HG02870 (cell line): ENCODE data around the gene PILRA.
"Not testable (repeated sequence)": the region's sequence is repeated elsewhere in the genome, so short reads cannot be mapped to it uniquely, and the experiment has no call there.

ENCODE experiments used
- ATAC-seq: cut with Tn5 transposase; IDR thresholded peaks from one replicate; pipeline ENCODE4 v1.9.1; 2021; ENCODE audit warnings: mild to moderate bottlenecking, moderate library complexity; ENCODE audit not compliant: unreplicated experiment

Gene PILRA

GRCh38 chr7:100376066-100376465 lies 2.8 kb downstream of the PILRA start:
- no peak for ATAC-seq

DNA sequence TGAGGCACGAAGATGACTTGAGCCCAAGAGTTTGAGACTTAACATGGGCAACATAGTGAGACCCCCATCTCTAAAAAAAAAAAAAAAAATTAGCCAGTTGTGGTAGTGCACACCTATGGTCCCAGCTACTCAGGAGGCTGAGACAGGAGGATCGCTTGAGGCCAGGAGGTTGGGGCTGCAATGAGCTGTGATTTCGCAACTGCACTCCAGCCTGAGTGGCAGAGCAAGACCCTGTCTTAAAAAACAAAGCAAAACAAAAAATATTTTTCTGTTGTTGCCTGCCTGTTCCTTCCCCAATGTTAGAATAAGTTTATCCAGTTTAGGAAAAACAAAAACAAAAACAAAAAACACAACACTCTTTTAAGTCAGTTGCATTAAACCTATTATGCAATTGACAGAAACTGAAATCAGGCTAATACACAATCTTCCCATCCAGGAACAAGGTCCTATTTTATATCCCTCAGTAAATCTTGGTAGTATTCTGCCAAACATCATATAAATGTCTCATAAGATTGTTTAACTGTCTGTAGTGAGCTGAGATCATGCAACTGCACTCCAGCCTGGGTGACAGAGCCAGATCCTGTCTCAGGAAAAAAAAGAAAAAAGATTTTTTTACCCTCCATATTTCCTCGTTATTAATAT lies 4.9 kb downstream of the PILRA start:
- ATAC-seq: no peak

DNA sequence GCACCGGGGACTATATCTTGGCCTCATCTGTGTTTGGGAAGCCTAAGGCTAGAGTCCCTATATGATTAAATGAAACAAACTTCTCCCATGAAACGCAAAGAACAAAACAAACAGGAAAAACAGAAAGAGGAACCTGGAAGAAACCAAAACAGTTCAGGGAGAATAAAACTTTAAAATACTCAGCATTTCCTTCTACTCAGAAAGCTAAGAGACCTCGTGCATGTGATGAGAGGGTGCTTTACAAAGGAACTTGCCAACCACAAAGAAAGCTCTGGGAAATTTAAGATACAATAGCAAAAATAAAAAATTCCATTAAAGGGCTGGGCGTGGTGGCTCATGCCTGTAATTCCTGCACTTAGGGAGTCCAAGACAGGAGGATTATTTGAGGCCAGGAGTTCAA lies 6.9 kb downstream of the PILRA start:
- no peak for ATAC-seq

DNA sequence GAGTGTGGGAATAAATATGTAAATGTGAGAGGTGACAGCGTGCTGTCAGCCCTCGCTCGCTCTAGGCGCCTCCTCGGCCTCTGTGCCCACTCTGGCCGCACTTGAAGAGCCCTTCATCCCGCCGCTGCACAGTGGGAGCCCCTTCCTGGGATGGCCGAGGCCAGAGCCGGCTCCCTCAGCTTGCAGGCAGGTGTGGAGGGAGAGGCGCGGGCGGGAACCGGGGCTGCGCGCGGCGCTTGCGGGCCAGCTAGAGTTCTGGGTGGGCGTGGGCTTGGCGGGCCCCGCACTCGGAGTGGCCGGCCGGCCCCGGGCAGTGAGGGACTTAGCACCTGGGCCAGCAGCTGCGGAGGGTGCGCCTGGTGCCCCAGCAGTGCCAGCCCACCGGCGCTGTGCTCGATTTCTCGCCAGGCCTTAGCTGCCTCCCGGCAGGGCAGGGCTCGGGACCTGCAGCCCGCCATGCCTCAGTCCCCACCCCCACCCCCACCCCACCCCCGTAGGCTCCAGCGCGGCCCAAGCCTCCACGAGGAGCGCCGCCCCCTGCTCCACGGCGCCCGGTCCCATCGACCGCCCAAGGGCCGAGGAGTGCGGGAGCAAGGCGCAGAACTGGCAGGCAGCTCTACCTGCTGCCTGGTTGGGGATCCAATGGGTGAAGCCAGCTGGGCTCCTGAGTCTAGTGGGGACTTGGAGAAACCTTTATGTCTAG lies 8.4 kb downstream of the PILRA start:
- ATAC-seq: not testable (repeated sequence)

DNA sequence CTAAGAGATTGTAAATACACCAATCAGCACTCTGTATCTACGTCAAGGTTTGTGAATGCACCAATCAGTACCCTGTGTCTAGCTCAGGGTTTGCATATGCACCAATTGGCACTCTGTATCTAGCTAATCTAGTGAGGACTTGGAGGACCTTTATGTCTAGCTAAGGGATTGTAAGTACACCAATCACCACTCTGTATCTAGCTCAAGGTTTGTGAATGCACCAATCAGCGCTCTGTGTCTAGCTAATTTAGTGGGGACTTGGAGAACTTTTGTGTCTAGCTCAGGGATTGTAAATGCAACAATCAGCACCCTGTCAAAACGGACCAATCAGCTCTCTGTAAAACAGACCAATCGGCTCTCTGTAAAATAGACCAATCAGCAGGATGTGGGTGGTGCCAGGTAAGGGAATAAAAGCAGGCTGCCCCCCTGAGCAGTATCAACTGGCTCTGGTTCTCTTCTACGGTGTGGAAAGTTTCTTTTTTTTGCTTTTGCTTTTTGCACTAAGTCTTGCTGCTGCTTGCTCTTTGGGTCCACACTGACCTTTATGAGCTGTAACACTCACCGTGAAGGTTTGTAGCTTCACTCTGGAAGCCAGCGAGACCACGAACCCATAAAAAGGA lies 9.1 kb downstream of the PILRA start:
- not testable (repeated sequence) for ATAC-seq

DNA sequence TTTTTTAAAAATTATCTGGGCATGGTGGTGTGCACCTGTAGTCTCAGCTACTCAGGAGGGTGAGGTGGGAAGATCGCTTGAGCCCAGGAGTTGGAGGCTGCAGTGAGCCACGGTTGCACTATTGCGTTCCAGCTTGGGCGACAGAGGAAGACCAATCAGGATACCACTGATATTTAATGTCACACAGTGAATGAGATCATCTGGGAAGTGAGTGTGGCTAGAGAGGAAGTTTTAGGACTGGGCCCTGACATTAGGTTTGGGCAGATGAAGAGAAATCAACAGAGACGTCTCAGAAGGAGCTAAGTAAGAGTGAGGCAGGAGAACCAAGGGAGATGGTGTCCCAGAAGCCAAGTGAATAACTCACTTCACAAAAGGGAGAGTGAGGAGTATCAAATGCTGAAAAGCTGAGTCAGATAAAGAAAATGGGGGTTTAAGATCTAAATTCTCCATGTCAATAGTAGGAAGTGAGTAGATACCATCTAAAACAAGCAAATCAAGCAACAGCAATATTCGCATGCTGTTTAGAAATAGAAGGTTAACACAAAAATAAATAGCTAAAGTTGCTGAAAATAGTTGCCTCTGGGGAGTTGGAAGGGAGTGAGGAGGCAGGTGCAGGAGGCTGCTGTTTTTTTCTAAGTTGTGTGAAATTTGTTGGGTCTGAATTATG lies 11.5 kb downstream of the PILRA start:
- ATAC-seq: no peak

DNA sequence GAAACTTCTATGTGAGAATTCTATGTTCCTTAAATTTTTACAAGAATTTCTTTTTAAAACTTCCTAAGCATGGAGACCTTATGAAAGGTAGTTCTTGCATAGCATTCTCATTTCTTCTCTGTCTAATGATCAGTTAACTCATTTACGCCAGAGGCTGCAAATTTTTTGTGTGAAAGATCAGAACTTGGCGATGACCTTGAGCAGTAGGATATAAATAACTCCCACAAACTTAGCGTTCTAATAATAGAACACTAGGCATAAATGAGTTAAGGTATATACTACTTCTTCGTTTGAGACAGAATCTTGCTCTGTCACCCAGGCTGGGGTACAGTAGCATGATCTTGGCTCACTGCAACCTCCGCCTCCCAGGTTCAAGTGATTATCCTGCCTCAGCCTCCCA lies 13.7 kb downstream of the PILRA start:
- ATAC-seq: no peak

- ATAC-seq: no peak
Observed at GRCh38 chr7:100387695-100388094, 14.4 kb downstream of the PILRA start.

- ATAC-seq: no peak
Observed at GRCh38 chr7:100389437-100390088, 16.3 kb downstream of the PILRA start.

DNA sequence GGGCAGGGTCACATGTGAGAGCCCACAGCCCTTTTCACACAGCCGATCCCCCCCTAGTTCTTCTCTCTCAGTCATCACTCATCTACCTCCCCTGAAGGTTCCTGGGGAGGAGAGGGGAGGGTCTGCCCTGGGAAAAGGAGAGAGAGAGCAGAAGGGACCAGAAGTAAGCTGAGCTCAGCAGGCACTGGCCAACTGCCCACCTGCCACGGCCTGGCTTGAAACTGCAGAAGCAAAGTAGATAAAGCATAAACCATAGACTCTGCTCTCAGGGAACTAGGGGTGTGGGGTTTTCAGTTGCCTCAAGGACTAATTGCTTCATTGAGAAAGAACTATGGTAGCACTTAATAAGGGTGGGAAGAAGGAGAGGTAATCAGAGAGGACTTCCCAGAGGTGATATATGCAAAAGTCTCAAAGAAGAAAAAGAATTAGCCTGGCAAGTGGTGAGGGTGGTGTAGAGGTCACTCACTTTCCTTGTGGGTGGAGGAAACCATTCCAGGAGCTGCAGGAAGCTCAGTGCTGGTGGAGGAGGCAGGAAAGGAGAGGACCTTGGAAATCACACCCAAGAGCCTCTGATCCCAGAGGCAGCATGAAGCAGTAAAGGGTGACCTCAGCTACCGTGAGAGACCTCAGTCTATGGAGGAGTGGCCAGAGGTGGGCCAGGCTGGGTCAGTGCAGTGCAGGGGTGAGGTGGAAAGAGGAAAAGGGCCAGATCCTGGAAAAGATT lies 17.2 kb downstream of the PILRA start:
- ATAC-seq: no peak

- ATAC-seq: no peak
Observed at GRCh38 chr7:100393233-100393905, 20.1 kb downstream of the PILRA start.

DNA sequence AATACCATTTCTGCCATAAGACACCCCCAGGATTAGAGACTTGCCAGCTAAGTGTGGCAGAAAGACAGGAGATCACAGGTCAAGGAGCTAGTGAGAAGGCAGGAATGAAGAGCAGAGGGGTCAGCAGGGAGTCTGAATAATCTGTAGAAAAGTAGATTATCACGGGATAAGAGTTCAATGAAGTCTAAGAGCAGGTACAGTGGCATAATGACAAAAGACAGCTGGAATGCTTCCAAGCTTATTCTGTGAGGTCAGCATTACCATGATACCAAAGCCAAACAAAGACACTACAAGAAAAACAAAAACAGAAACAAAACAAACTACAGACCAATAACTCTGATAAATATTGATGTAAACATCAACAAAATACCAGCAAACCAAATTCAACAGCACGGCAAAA lies 20.8 kb downstream of the PILRA start:
- ATAC-seq: no peak

GRCh38 chr7:100396421-100396982 lies 23.2 kb downstream of the PILRA start:
- ATAC-seq: peak; percentile 90

DNA sequence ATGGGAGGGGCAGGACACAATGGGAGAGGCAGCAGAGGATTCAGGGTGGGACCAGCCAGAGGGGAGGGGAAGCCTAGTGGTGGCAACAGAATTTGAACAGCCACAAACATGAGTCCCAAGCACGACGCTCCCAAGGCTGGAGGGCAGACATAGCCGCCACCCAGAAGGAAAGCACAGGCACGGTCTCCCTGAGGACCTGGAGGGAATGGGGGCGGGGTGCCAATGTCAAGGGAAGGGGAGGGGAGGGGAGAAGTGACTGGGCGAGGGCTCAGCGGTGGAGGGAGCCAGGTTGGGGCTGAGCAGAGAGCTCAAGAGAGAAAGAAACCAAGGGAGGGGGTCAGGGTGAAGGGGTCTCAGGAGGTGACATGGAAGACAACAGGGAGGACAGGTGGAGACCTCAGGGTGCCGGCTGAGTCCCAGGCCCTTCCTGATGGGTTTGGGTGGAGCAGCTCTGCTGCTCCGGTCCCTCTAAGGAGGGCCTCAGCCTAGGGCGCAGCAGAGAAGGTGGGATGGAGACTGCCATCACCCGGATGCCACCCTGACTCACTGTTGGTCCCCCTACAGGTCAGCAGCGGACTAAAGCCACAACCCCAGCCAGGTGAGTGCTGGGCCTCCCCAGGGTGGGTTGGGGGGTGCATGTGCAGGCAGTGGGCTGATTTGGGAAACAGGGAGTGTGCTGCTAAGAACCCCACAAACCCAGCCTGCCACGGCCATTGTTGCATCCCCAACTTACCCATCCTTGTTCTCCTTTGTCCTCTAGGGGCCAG lies 24.2 kb downstream of the PILRA start:
- ATAC-seq: no peak

DNA sequence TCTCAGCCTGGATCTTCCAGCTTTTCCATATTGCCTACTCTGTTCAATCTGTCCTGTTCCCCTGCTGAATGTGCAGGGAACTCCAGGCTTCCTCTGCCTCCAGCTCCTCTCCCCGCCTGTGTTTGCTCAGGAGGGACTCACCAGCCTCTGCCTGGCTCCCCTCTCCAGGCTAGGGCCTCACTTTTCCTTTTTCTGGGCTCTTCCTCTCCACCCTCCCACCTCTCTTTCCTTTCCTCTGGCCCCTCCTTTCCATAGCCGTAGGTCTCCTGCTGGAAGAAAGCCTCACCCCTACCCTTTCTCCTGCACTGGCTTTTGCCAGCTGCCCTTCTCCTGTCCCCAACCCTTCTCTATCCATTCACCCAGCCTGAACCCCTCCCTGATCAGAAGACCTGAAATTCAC lies 25.0 kb downstream of the PILRA start:
- ATAC-seq: no peak

- no peak for ATAC-seq
Observed at GRCh38 chr7:100400041-100400440, 26.8 kb downstream of the PILRA start.

- ATAC-seq: no peak
Observed at GRCh38 chr7:100400656-100401055, 27.4 kb downstream of the PILRA start.

GRCh38 chr7:100401811-100402210 lies 28.5 kb downstream of the PILRA start:
- no peak for ATAC-seq

DNA sequence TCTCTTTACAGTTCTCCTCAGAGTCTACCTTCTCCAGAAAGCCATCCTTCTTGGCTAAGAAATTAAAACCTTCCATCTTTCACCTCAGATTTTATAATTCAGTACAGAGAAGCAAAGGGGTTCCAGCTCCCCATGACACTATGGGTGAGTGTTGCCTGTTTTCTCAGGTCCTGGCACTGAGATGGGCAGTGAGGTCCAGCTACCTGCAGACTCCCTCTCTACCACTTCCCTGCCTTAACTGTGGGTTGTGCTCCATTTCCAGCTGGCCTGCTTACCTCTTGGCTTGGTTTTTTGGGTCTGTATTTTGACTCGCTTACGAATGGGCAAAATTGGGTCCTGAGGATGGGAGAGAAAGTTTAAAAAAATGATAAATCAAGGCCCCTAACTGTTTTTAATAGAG lies 29.0 kb downstream of the PILRA start:
- no peak for ATAC-seq
